Measurements from ENCODE around the gene EXOC4.

- no peak for TF ChIP-seq ZBTB7A (tag by site-specific recombination; IDR thresholded peaks at IDR 0.05; ENCODE audit: low read depth)
- no peak for TF ChIP-seq CTCF (tag by site-specific recombination; IDR thresholded peaks at IDR 0.05)
- no peak for TF ChIP-seq ZNF629 (tag by site-specific recombination; IDR thresholded peaks at IDR 0.05)
- no peak for TF ChIP-seq REST (tag by site-specific recombination; IDR thresholded peaks at IDR 0.05)
- no peak for TF ChIP-seq ZNF274 (IDR thresholded peaks at IDR 0.05; ENCODE audit: low read length)
- no peak for TF ChIP-seq ZNF274 (tag by site-specific recombination; IDR thresholded peaks at IDR 0.05; ENCODE audit: borderline replicate concordance)
- TF ChIP-seq ZNF121 (tag by site-specific recombination; IDR thresholded peaks at IDR 0.05) = no peak
- TF ChIP-seq ATF2 (tag by site-specific recombination; IDR thresholded peaks at IDR 0.05; ENCODE audit: low read depth) = no peak
- no peak for TF ChIP-seq ZNF423 (tag by site-specific recombination; IDR thresholded peaks at IDR 0.05)
These were observed 244.2 kb downstream of the EXOC4 start for GRCh38 chr7:133497061-133497460.
